Measurements from ENCODE around the gene PIK3R1.

PIK3R1 gene

GRCh38 chr5:68342693-68343092 is 127.1 kb downstream of the PIK3R1 start:
- DNase-seq (ENCODE audit: low read depth): no peak
- TF ChIP-seq CTCF (IDR thresholded peaks at IDR 0.05; ENCODE audit: low read depth, low read length, missing control alignments): no peak
- no peak overlapping the region for H3K4me3 ChIP-seq (ENCODE audit: low read depth, low read length)

- TF ChIP-seq CTCF (IDR thresholded peaks at IDR 0.05; ENCODE audit: low read depth, low read length, missing control alignments): no peak
- no peak for DNase-seq (ENCODE audit: low read depth)
- H3K4me3 ChIP-seq (ENCODE audit: low read depth, low read length): no peak overlapping the region
Observed at GRCh38 chr5:68343421-68343826, 127.9 kb downstream of the PIK3R1 start.

- DNase-seq (ENCODE audit: low read depth): no peak
- H3K4me3 ChIP-seq (ENCODE audit: low read depth, low read length): no peak overlapping the region
- TF ChIP-seq CTCF (IDR thresholded peaks at IDR 0.05; ENCODE audit: low read depth, low read length, missing control alignments): no peak
Observed at GRCh38 chr5:68344447-68345111, 129.0 kb downstream of the PIK3R1 start.

GRCh38 chr5:68345171-68345570 is 129.6 kb downstream of the PIK3R1 start:
- DNase-seq (ENCODE audit: low read depth): no peak
- H3K4me3 ChIP-seq (ENCODE audit: low read depth, low read length): no peak overlapping the region
- no peak for TF ChIP-seq CTCF (IDR thresholded peaks at IDR 0.05; ENCODE audit: low read depth, low read length, missing control alignments)

- no peak for DNase-seq (ENCODE audit: low read depth)
- no peak overlapping the region for H3K4me3 ChIP-seq (ENCODE audit: low read depth, low read length)
- TF ChIP-seq CTCF (IDR thresholded peaks at IDR 0.05; ENCODE audit: low read depth, low read length, missing control alignments): no peak
Observed at GRCh38 chr5:68345582-68345981, 130.0 kb downstream of the PIK3R1 start.

GRCh38 chr5:68347536-68347935 is 132.0 kb downstream of the PIK3R1 start:
- H3K4me3 ChIP-seq (ENCODE audit: low read depth, low read length): no peak overlapping the region
- no peak for DNase-seq (ENCODE audit: low read depth)
- no peak for TF ChIP-seq CTCF (IDR thresholded peaks at IDR 0.05; ENCODE audit: low read depth, low read length, missing control alignments)

Measured in GM12864 (cell line).